Naive thymus-derived CD8-positive, alpha-beta T cell (primary cell): ENCODE data around the gene SNX19. TPM values are rescaled to one million over a fixed set of nuclear protein-coding genes. Genes with fewer than 3 reads are reported as not detected.

Experiments
- ATAC-seq, 2 donors: fragments of 150-1000 bp; cut with Tn5 transposase in 1 of 2; sonication (Bioruptor Pico), chemical (Tn5 transposase) in 1 of 2; 1 replicate in 1 of 2; 2 replicates in 1 of 2; pipeline ENCODE4 v1.10.0; 2021; ENCODE audit warnings: mild to moderate bottlenecking in 2 of 2, moderate library complexity in 2 of 2
- POLR2A ChIA-PET: fragments of 350-600 bp; sonication (Branson Sonifier 250); formaldehyde crosslinking; loops from one replicate; lab custom pipeline; 2021; ENCODE audit warnings: antibody characterized with exemption; lab: Charles Lee
- DNase-seq, 10 donors: peaks; one replicate each; pipeline versions ENCODE4 v3.0.0 to v3.0.0-alpha.2; 2020 to 2022
- H3K27ac Mint-ChIP-seq, 10 donors: one replicate each; pipeline ENCODE4 v1.8.0; 2020 to 2022; ENCODE audit warnings: mild to moderate bottlenecking in 10 of 10, mixed read lengths in 10 of 10, moderate library complexity in 4 of 10, inconsistent platforms in 1 of 10
- H3K27me3 Mint-ChIP-seq, 5 donors: one replicate each; pipeline ENCODE4 v1.8.0; 2021 to 2022; ENCODE audit warnings: mixed read lengths in 5 of 5
- H3K36me3 Mint-ChIP-seq, 3 donors: one replicate each; pipeline ENCODE4 v1.8.0; 2020 to 2022; ENCODE audit warnings: mixed read lengths in 3 of 3, mild to moderate bottlenecking in 2 of 3, inconsistent platforms in 1 of 3
- H3K4me1 Mint-ChIP-seq, 4 donors: one replicate each; pipeline ENCODE4 v1.8.0; 2021 to 2022; ENCODE audit warnings: mixed read lengths in 4 of 4
- H3K4me3 Mint-ChIP-seq, 10 donors: one replicate each; pipeline ENCODE4 v1.8.0; 2020 to 2022; ENCODE audit warnings: mild to moderate bottlenecking in 10 of 10, mixed read lengths in 10 of 10, moderate library complexity in 6 of 10, inconsistent platforms in 1 of 10
- H3K9me3 Mint-ChIP-seq, 9 donors: one replicate each; pipeline ENCODE4 v1.8.0; 2020 to 2022; ENCODE audit warnings: mixed read lengths in 9 of 9, mild to moderate bottlenecking in 3 of 9, inconsistent platforms in 1 of 9, moderate library complexity in 1 of 9
- polyA plus RNA-seq, 3 donors: library from polyadenylated mRNA; unstranded; fragments of 300-500 nt; fragmentation: Illumina TruSeq; gene quantifications; one replicate each; pipeline ENCODE4 v1.2.3, GENCODE V29; 2021
- total RNA-seq, 8 experiments: library from RNA in 2 of 8; stranded (reverse) in 2 of 8; gene quantifications; one replicate each; pipeline ENCODE4 v1.2.3 and lab custom pipeline; 2021 to 2026

Gene SNX19
- total and polyA plus RNA-seq, 5 experiments from 2014 or later: 12.9 to 66.7 (median 34.1) TPM

DNA sequence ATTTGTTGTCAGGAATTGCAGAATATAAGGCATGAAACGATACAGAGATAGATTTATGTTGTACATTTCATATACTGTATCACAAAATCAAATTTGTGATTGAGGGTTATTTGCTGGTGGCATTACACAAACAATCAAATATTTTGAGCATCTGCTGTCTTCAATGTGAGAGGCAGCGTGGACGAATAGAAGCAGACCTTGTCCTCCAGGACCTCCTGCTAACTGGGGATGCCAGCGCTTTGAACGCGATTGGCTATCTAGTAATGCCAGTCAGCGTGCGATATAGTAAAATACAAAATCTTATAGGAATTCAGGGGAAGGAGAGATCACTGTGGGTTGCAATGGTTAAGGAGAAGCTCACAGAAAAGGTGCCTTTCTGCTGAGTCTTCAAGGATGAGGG, 631 bp upstream of the SNX19 start:
- DNase-seq (no peak), ATAC-seq (no peak)
- peak overlapping the region; percentile 79 to 90 (median 88) for H3K4me3 Mint-ChIP-seq
- peaks cover 14 to 33% (median 15%) of the 10 kb centered on the region in 3 donors for H3K36me3 Mint-ChIP-seq
- peaks cover 0 to 33% (median 22%) of the 10 kb centered on the region in 4 donors for H3K4me1 Mint-ChIP-seq
- H3K9me3 Mint-ChIP-seq: peaks cover 7 to 41% (median 17%) of the 10 kb centered on the region in 9 donors
- peak overlapping the region; percentile 81 to 97 (median 94) for H3K27ac Mint-ChIP-seq
- POLR2A ChIA-PET: interaction anchor here (1.2 to 1.3 kb wide), 2 partner anchors 9 to 13 kb away, joined by 3 to 5 read pairs; no protein-coding TSS in a partner anchor
- H3K27me3 Mint-ChIP-seq: peaks cover 0 to 14% (median 10%) of the 10 kb centered on the region in 5 donors

- H3K4me3 Mint-ChIP-seq: peak overlapping the region; percentile 75 to 90 (median 87)
- peaks cover 0 to 33% (median 22%) of the 10 kb centered on the region in 4 donors for H3K4me1 Mint-ChIP-seq
- peaks cover 7 to 50% (median 22%) of the 10 kb centered on the region in 9 donors for H3K9me3 Mint-ChIP-seq
- peak; percentile 47 to 50 for ATAC-seq
- DNase-seq: peak in 1 of 10 donors; percentile 20
- H3K27ac Mint-ChIP-seq: peak overlapping the region in 9 of 10 donors; percentile 16 to 97 (median 88)
- POLR2A ChIA-PET: interaction anchor here (1.2 to 1.3 kb wide), 2 partner anchors 8 to 11 kb away, joined by 3 to 5 read pairs; no protein-coding TSS in a partner anchor
- peaks cover 0 to 8% (median 1%) of the 10 kb centered on the region in 5 donors for H3K27me3 Mint-ChIP-seq
- H3K36me3 Mint-ChIP-seq: peaks cover 22 to 45% (median 22%) of the 10 kb centered on the region in 3 donors
Measured at GRCh38 chr11:130915603-130916237, 559 bp downstream of the SNX19 start.

GRCh38 chr11:130913268-130913667, 3.0 kb downstream of the SNX19 start:
- no peaks in the 10 kb centered on the region for H3K27me3 Mint-ChIP-seq
- POLR2A ChIA-PET: no interaction called here
- ATAC-seq (no peak), DNase-seq (no peak)
- H3K4me3 Mint-ChIP-seq: peak overlapping the region in 5 of 10 donors; percentile 8 to 46 (median 20)
- H3K27ac Mint-ChIP-seq: no peak overlapping the region
- peaks cover 12 to 48% (median 37%) of the 10 kb centered on the region in 4 donors for H3K4me1 Mint-ChIP-seq
- peaks cover 9 to 62% (median 22%) of the 10 kb centered on the region in 9 donors for H3K9me3 Mint-ChIP-seq
- peaks cover 43 to 69% (median 46%) of the 10 kb centered on the region in 3 donors for H3K36me3 Mint-ChIP-seq

GRCh38 chr11:130912552-130912951, 3.7 kb downstream of the SNX19 start:
- ATAC-seq: no peak
- DNase-seq: no peak
- H3K4me1 Mint-ChIP-seq: peaks cover 13 to 51% (median 37%) of the 10 kb centered on the region in 4 donors
- H3K27me3 Mint-ChIP-seq: no peaks in the 10 kb centered on the region
- POLR2A ChIA-PET: no interaction called here
- H3K9me3 Mint-ChIP-seq: peaks cover 9 to 62% (median 22%) of the 10 kb centered on the region in 9 donors
- no peak overlapping the region for H3K27ac Mint-ChIP-seq
- H3K4me3 Mint-ChIP-seq: no peak overlapping the region
- peaks cover 49 to 75% (median 53%) of the 10 kb centered on the region in 3 donors for H3K36me3 Mint-ChIP-seq

- Mint-ChIP-seq H3K4me1 (peaks cover 19 to 48% (median 26%) of the 10 kb centered on the region in 4 donors), H3K9me3 (peaks cover 9 to 61% (median 22%) of the 10 kb centered on the region in 9 donors), H3K27ac (no peak overlapping the region), H3K4me3 (no peak overlapping the region), H3K36me3 (peaks cover 55 to 87% (median 66%) of the 10 kb centered on the region in 3 donors), H3K27me3 (no peaks in the 10 kb centered on the region)
- POLR2A ChIA-PET: no interaction called here
- DNase-seq: no peak
- no peak for ATAC-seq
Measured at GRCh38 chr11:130911306-130911705, 5.0 kb downstream of the SNX19 start.

DNA sequence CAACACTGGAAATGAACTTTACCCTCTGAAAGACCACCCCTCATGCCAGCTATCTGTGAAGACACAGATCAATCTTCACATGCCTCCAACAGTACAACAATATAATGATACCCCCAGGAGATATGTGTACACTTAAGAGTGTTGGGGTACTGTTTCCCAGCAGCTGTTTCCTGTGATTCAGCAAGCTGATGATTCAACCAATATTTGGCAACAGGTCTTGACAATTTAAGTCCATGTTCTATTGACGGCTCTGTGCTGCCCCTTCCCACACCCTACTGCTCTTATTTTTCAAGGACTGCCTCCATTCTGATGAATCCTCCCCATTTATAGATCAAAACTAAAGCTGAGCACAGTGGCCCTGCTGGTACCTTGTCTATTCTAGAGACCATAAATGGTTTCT, 6.6 kb downstream of the SNX19 start:
- no peak for ATAC-seq
- no peaks in the 10 kb centered on the region for H3K27me3 Mint-ChIP-seq
- peak overlapping the region in 1 of 10 donors; percentile 77 for H3K27ac Mint-ChIP-seq
- no peak overlapping the region for H3K4me3 Mint-ChIP-seq
- peaks cover 19 to 43% (median 24%) of the 10 kb centered on the region in 4 donors for H3K4me1 Mint-ChIP-seq
- peaks cover 55 to 94% (median 82%) of the 10 kb centered on the region in 3 donors for H3K36me3 Mint-ChIP-seq
- peaks cover 9 to 47% (median 22%) of the 10 kb centered on the region in 9 donors for H3K9me3 Mint-ChIP-seq
- POLR2A ChIA-PET: no interaction called here
- DNase-seq: no peak

GRCh38 chr11:130908770-130909625, 7.3 kb downstream of the SNX19 start:
- no peak for ATAC-seq
- Mint-ChIP-seq H3K4me3 (no peak overlapping the region), H3K4me1 (peaks cover 19 to 41% (median 23%) of the 10 kb centered on the region in 4 donors), H3K9me3 (peaks cover 9 to 40% (median 22%) of the 10 kb centered on the region in 9 donors), H3K27me3 (no peaks in the 10 kb centered on the region), H3K36me3 (peaks cover 58 to 88% (median 84%) of the 10 kb centered on the region in 3 donors), H3K27ac (peak overlapping the region in 2 of 10 donors; percentile 24 to 77)
- POLR2A ChIA-PET: no interaction called here
- no peak for DNase-seq

DNA sequence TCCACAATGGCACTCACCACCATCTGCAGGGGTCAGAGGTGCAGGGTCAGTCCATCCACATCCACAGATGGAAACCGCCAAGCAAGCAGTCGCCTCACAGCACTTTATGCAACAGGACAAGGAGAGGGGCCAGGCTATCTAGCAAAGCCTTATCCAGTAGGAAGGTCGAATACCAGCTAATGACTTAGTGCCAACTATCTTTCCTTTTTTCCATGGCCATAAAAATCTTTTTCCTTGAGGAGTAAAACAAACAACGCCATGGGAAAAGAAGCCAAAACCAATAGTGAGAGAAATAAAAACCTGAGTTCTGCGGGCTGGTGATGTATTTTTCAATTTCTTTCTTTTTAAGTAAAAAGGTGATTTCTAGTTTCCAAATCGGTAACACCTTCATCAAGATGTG, 8.2 kb downstream of the SNX19 start:
- DNase-seq (no peak), ATAC-seq (no peak)
- peaks cover 5 to 31% (median 16%) of the 10 kb centered on the region in 9 donors for H3K9me3 Mint-ChIP-seq
- peaks cover 11 to 35% (median 23%) of the 10 kb centered on the region in 4 donors for H3K4me1 Mint-ChIP-seq
- no peaks in the 10 kb centered on the region for H3K27me3 Mint-ChIP-seq
- peaks cover 54 to 87% (median 79%) of the 10 kb centered on the region in 3 donors for H3K36me3 Mint-ChIP-seq
- POLR2A ChIA-PET: interaction anchor here (1.2 kb wide), 1 partner anchor 8 kb away, joined by 3 read pairs; the partner anchor contains the start of gene SNX19
- peak overlapping the region in 1 of 10 donors; percentile 33 for H3K27ac Mint-ChIP-seq
- H3K4me3 Mint-ChIP-seq: no peak overlapping the region

DNA sequence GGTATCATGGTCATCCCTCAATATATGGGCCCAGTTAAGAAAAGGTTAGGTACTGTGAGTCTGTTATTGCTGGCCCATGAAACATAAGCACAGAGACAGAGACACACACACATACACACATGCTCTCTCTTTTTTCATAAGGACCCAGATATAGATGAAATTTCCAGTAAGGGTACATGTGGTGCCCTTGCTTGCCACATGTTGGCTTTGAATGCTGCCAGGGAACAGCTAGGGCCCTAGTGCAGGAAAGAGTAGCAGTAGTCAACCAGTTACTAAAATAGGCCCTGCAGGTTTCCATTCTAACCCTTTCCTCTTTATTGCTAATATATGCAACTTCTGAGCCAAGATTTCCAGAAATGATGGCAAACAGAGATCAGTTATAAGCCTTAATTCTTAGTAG, 9.1 kb downstream of the SNX19 start:
- DNase-seq (no peak), ATAC-seq (no peak)
- Mint-ChIP-seq H3K4me3 (no peak overlapping the region), H3K36me3 (peaks cover 47 to 94% (median 77%) of the 10 kb centered on the region in 3 donors), H3K27me3 (no peaks in the 10 kb centered on the region), H3K4me1 (peaks cover 6 to 32% (median 23%) of the 10 kb centered on the region in 4 donors), H3K27ac (peak overlapping the region in 1 of 10 donors; percentile 63), H3K9me3 (peaks cover under 1 to 25% (median 10%) of the 10 kb centered on the region in 9 donors)
- POLR2A ChIA-PET: interaction anchor here (1.2 kb wide), 1 partner anchor 9 kb away, joined by 3 read pairs; the partner anchor contains the start of gene SNX19

- POLR2A ChIA-PET: no interaction called here
Measured at GRCh38 chr11:130906616-130907015, 9.7 kb downstream of the SNX19 start.

GRCh38 chr11:130905512-130905911, 10.8 kb downstream of the SNX19 start:
- peak overlapping the region in 1 of 10 donors; percentile 66 for H3K27ac Mint-ChIP-seq
- POLR2A ChIA-PET: no interaction called here
- peaks cover 35 to 98% (median 67%) of the 10 kb centered on the region in 3 donors for H3K36me3 Mint-ChIP-seq
- H3K4me3 Mint-ChIP-seq: no peak overlapping the region
- no peak for DNase-seq
- H3K4me1 Mint-ChIP-seq: peaks cover 5 to 32% (median 22%) of the 10 kb centered on the region in 4 donors
- ATAC-seq: no peak
- H3K9me3 Mint-ChIP-seq: peaks cover 0 to 11% (median 3%) of the 10 kb centered on the region in 9 donors
- H3K27me3 Mint-ChIP-seq: no peaks in the 10 kb centered on the region

More at GRCh38 chr11:130906616-130907015, 9.7 kb downstream of the SNX19 start:
- H3K4me1 Mint-ChIP-seq: peaks cover 5 to 32% (median 23%) of the 10 kb centered on the region in 4 donors
- no peak for DNase-seq
- H3K9me3 Mint-ChIP-seq: peaks cover 0 to 18% (median 5%) of the 10 kb centered on the region in 9 donors
- ATAC-seq: no peak
- H3K27me3 Mint-ChIP-seq: no peaks in the 10 kb centered on the region
- peaks cover 41 to 94% (median 76%) of the 10 kb centered on the region in 3 donors for H3K36me3 Mint-ChIP-seq
- no peak overlapping the region for H3K27ac Mint-ChIP-seq
- H3K4me3 Mint-ChIP-seq: no peak overlapping the region

DNA sequence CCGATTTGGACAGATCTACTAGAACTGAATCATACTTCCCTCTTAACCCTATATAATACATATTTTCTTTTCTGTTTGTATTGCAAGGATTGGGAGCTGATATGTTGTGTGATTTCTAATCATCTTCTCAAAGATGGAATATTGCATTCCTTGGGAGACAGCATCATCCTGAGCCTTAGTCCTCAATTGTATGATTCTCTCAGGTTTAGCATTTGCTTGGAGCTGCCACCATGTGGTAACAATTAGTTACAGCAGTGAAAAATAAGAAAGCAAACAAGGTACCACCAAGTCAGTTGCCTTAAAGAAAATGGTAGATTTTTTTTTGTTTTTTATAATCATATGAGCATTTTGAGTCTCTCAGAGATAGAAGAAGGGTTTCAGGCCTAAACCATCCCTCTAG, 11.9 kb downstream of the SNX19 start:
- H3K9me3 Mint-ChIP-seq: peaks cover 0 to 2% (median 0%) of the 10 kb centered on the region in 9 donors
- POLR2A ChIA-PET: interaction anchor here (1.2 kb wide), 1 partner anchor 12 kb away, joined by 5 read pairs; the partner anchor contains the start of gene SNX19
- ATAC-seq: no peak

More for the DNA sequence above, 11.9 kb downstream of the SNX19 start:
- H3K4me1 Mint-ChIP-seq: peaks cover 3 to 22% (median 13%) of the 10 kb centered on the region in 4 donors
- no peak overlapping the region for H3K27ac Mint-ChIP-seq
- no peak for DNase-seq
- H3K36me3 Mint-ChIP-seq: peaks cover 24 to 98% (median 59%) of the 10 kb centered on the region in 3 donors
- no peaks in the 10 kb centered on the region for H3K27me3 Mint-ChIP-seq
- no peak overlapping the region for H3K4me3 Mint-ChIP-seq
